Endothelial cell of umbilical vein (primary cell): Measurements from ENCODE around the gene MGAM2. TPM values are rescaled to one million over a fixed set of nuclear protein-coding genes. Genes with fewer than 3 reads are reported as not detected.

Source experiments
- BruUV-seq: library from RNA; stranded (reverse); fragments of 400-500 nt; replicated peaks from 2 replicates; lab custom pipeline; 2021; lab: Mats Ljungman, UMichigan
- CTCF ChIA-PET: fragments of 300-600, 350-600 bp; sonication (Branson Sonifier 250); formaldehyde crosslinking; loops from one replicate; lab custom pipeline; 2021; ENCODE audit warnings: antibody characterized with exemption, inconsistent platforms; lab: Charles Lee
- POLR2A ChIA-PET: fragments of 300-600, 350-600 bp; sonication (Branson Sonifier 250); formaldehyde crosslinking; loops from one replicate; lab custom pipeline; 2021; ENCODE audit warnings: antibody characterized with exemption, inconsistent platforms; lab: Charles Lee
- DNase-seq: peaks from one replicate; pipeline ENCODE4 v3.0.0-alpha.2; 2011; ENCODE audit warnings: low read depth, low spot score
- FAIRE-seq: peaks from 2 replicates; lab custom pipeline; 2011; peaks lifted over from hg19 to GRCh38; lab: Jason Lieb, UNC
- H2AFZ ChIP-seq: 2 replicates; pipeline ENCODE4 v1.6.0; 2012; ENCODE audit warnings: low read depth, low read length, control low read depth, inconsistent platforms
- H3K27ac ChIP-seq: 2 replicates; pipeline ENCODE4 v1.5.1; 2011; ENCODE audit warnings: low read depth, mild to moderate bottlenecking, control low read depth, low read length, moderate library complexity; ENCODE audit not compliant: insufficient read depth
- H3K27me3 ChIP-seq, 2 experiments: 2 replicates each; pipeline versions ENCODE4 v1.6.0 to v1.6.1; 2011; ENCODE audit warnings: low read length in 2 of 2, mixed read lengths in 1 of 2; ENCODE audit not compliant: control insufficient read depth in 2 of 2, insufficient read depth in 2 of 2
- H3K36me3 ChIP-seq, 2 experiments: 2 replicates in 1 of 2; 3 replicates in 1 of 2; pipeline ENCODE4 v1.5.1; 2011; ENCODE audit warnings: low read length in 2 of 2, mild to moderate bottlenecking in 1 of 2, moderate library complexity in 1 of 2; ENCODE audit not compliant: control insufficient read depth in 2 of 2, insufficient read depth in 2 of 2; ENCODE audit errors: extremely low read depth in 1 of 2
- H3K4me1 ChIP-seq: 3 replicates; pipeline ENCODE4 v1.5.1; 2011; ENCODE audit warnings: mild to moderate bottlenecking, low read length; ENCODE audit not compliant: control insufficient read depth, insufficient read depth; ENCODE audit errors: extremely low read depth
- H3K4me2 ChIP-seq: 2 replicates; pipeline ENCODE4 v1.6.1; 2011; ENCODE audit warnings: low read length, control low read depth, mixed read lengths; ENCODE audit not compliant: insufficient read depth
- H3K4me3 ChIP-seq, 3 experiments: fragments of 200-600 bp in 1 of 3; sonication (generic), shearing (Covaris generic) in 1 of 3; replicated peaks in 1 of 3; 2 replicates each; pipeline ENCODE4 v1.5.1; 2011 to 2016; ENCODE audit warnings: control low read depth in 3 of 3, low read length in 3 of 3, mild to moderate bottlenecking in 2 of 3, inconsistent platforms in 1 of 3, low read depth in 1 of 3, moderate library complexity in 1 of 3; ENCODE audit not compliant: insufficient read depth in 1 of 3
- H3K79me2 ChIP-seq: 2 replicates; pipeline ENCODE4 v1.6.0; 2012; ENCODE audit warnings: low read length, inconsistent platforms; ENCODE audit not compliant: control insufficient read depth, insufficient read depth
- H3K9ac ChIP-seq: replicated peaks from 2 replicates; pipeline ENCODE3; 2011; ENCODE audit warnings: low read length, control low read depth; ENCODE audit not compliant: insufficient read depth; ENCODE audit errors: extremely low read depth
- H3K9me1 ChIP-seq: replicated peaks from 3 replicates; pipeline ENCODE4 v1.6.0; 2011; ENCODE audit warnings: mild to moderate bottlenecking, low read length; ENCODE audit not compliant: control insufficient read depth, insufficient read depth; ENCODE audit errors: extremely low read depth
- H3K9me3 ChIP-seq: replicated peaks from 2 replicates; pipeline ENCODE4 v1.5.1; 2012; ENCODE audit warnings: low read length, inconsistent platforms; ENCODE audit not compliant: control insufficient read depth, insufficient read depth
- H4K20me1 ChIP-seq: replicated peaks from 2 replicates; pipeline ENCODE3; 2011; ENCODE audit warnings: mild to moderate bottlenecking, low read length; ENCODE audit not compliant: control insufficient read depth, insufficient read depth; ENCODE audit errors: extremely low read depth
- EZH2 ChIP-seq: IDR thresholded peaks from 2 replicates; pipeline ENCODE4 v1.6.1; 2012; ENCODE audit warnings: borderline replicate concordance, low read depth, mild to moderate bottlenecking, moderate library complexity, low read length, inconsistent platforms; ENCODE audit not compliant: severe bottlenecking
- FOS ChIP-seq: IDR thresholded peaks from 2 replicates; pipeline ENCODE4 v1.6.1; 2011; ENCODE audit warnings: mild to moderate bottlenecking, low read length, moderate library complexity, borderline replicate concordance; ENCODE audit not compliant: insufficient read depth
- GATA2 ChIP-seq: IDR thresholded peaks from 2 replicates; pipeline ENCODE4 v1.7.0; 2011; ENCODE audit warnings: low read depth, mild to moderate bottlenecking, moderate library complexity, mixed read lengths, low read length; ENCODE audit not compliant: insufficient read length, insufficient read depth
- JUN ChIP-seq: IDR thresholded peaks from 2 replicates; pipeline ENCODE4 v1.6.1; 2011; ENCODE audit warnings: borderline replicate concordance, low read depth; ENCODE audit not compliant: insufficient read length, insufficient read depth
- MYC ChIP-seq: IDR thresholded peaks from one replicate; pipeline ENCODE4 v1.6.1; 2011; ENCODE audit warnings: mild to moderate bottlenecking, low read depth, low read length
- POLR2A ChIP-seq: IDR thresholded peaks from 2 replicates; pipeline ENCODE4 v1.6.1; 2012; ENCODE audit warnings: low read depth, mild to moderate bottlenecking, control low read depth, low read length
- POLR2AphosphoS5 ChIP-seq: IDR thresholded peaks from 2 replicates; pipeline ENCODE4 v1.6.1; 2012; ENCODE audit warnings: low read depth, mild to moderate bottlenecking, control low read depth, low read length, moderate library complexity; ENCODE audit not compliant: insufficient read depth
- dilution Hi-C: fragments of 300-500 bp; cut with MboI; formaldehyde crosslinking; loops from one replicate; pipeline ENCODE4 v1.15.0; 2019; ENCODE audit warnings: low sequenced_read_pairs; ENCODE audit not compliant: extremely low pct_ligation_motif_present
- intact Hi-C: fragments of 100-400 bp; cut with micrococcal nuclease; formaldehyde crosslinking; loops from one replicate; pipeline ENCODE4 v1.10.0; 2022
- polyA plus RNA-seq, 4 experiments: library from polyadenylated mRNA; depleted of rRNA in 3 of 4; stranded (reverse) in 3 of 4; unstranded in 1 of 4; fragments of >200 nt; gene quantifications; 2 replicates each; pipeline versions ENCODE4 v1.2.1 to v1.2.3, GENCODE V29; 2011 to 2012; ENCODE audit warnings: missing spikeins in 1 of 4
- total RNA-seq: library from RNA; stranded (reverse); gene quantifications from 2 replicates; pipeline ENCODE4 v1.2.3, GENCODE V29; 2021
- TF ChIP-seq, protein P1 (sequence below), 2 donors: IDR thresholded peaks; 1 replicate in 1 of 2; 2 replicates in 1 of 2; pipeline ENCODE4 v1.5.1; 2011; ENCODE audit warnings: low read length in 2 of 2, mild to moderate bottlenecking in 2 of 2, moderate library complexity in 2 of 2, control low read depth in 1 of 2, inconsistent platforms in 1 of 2, low read depth in 1 of 2; ENCODE audit not compliant: insufficient read depth in 1 of 2; ENCODE audit errors: extremely low read depth in 1 of 2
- TF ChIP-seq, protein P2 (sequence below): IDR thresholded peaks from 2 replicates; pipeline ENCODE4 v1.6.1; 2011; ENCODE audit not compliant: insufficient read depth, insufficient read length

The MGAM2 gene
- total and polyA plus RNA-seq, 2 donors (not counting 3 experiments of a cell fraction or from before 2014, with no cell fraction given), result not detected

DNA sequence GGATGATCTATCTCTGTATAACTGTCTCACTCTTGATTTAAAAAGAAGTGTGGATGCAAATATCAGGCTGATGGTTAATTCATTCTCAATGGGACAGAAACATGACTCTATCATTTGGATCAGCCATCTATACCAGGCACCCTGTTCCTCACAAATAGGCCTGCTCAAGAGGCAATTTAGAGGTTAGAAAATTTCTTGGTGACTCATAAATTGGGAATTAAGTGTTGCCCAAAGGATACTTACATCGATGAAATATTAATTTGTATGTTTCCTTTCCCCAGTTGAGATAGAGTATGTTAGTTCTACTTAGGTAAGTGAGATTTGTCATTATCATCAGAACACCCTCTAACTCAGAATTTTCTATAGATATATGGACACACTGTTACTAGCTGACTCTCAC is 88.7 kb downstream of the MGAM2 start:
- intact Hi-C loops (no loop called here), dilution Hi-C loops (no loop called here)
- Histone ChIP-seq H3K4me3 (no peak overlapping the region), H3K27ac (no peak overlapping the region), H3K79me2 (no peaks in the 10 kb centered on the region), H4K20me1 (no peaks in the 10 kb centered on the region), H3K4me1 (no peaks in the 10 kb centered on the region), H3K36me3 (no peaks in the 10 kb centered on the region), H3K4me2 (no peak overlapping the region), H3K9me1 (no peaks in the 10 kb centered on the region), H3K9me3 (no peaks in the 10 kb centered on the region), H3K9ac (no peak overlapping the region), H2AFZ (no peak overlapping the region), H3K27me3 (no peaks in the 10 kb centered on the region)
- no peak for TF ChIP-seq FOS
- TF ChIP-seq GATA2, result no peak
- no peak for TF ChIP-seq POLR2AphosphoS5
- TF ChIP-seq POLR2A, result no peak
- TF ChIP-seq EZH2, result no peak
- TF ChIP-seq MYC, result no peak
- TF ChIP-seq, protein P1, sequence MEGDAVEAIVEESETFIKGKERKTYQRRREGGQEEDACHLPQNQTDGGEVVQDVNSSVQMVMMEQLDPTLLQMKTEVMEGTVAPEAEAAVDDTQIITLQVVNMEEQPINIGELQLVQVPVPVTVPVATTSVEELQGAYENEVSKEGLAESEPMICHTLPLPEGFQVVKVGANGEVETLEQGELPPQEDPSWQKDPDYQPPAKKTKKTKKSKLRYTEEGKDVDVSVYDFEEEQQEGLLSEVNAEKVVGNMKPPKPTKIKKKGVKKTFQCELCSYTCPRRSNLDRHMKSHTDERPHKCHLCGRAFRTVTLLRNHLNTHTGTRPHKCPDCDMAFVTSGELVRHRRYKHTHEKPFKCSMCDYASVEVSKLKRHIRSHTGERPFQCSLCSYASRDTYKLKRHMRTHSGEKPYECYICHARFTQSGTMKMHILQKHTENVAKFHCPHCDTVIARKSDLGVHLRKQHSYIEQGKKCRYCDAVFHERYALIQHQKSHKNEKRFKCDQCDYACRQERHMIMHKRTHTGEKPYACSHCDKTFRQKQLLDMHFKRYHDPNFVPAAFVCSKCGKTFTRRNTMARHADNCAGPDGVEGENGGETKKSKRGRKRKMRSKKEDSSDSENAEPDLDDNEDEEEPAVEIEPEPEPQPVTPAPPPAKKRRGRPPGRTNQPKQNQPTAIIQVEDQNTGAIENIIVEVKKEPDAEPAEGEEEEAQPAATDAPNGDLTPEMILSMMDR (IDR thresholded peaks at IDR 0.05; ENCODE audit: extremely low read depth in 1 of 2, insufficient read depth in 1 of 2, low read depth in 1 of 2, low read length in 2 of 2), result no peak
- TF ChIP-seq, protein P2, sequence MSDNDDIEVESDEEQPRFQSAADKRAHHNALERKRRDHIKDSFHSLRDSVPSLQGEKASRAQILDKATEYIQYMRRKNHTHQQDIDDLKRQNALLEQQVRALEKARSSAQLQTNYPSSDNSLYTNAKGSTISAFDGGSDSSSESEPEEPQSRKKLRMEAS, result no peak
- no peak for TF ChIP-seq JUN
- CTCF ChIA-PET, result no interaction called here
- POLR2A ChIA-PET, result no interaction called here
- BruUV-seq, result no TSS peak
- no peak for FAIRE-seq
- DNase-seq, result no peak
